Panc1 (cell line): ENCODE results near the gene AGPAT3.

Experiments used
- SIN3A ChIP-seq: IDR thresholded peaks from 2 replicates; pipeline ENCODE4 v1.6.1; 2012; ENCODE audit warnings: low read depth, mild to moderate bottlenecking, low read length, moderate library complexity, borderline replicate concordance; ENCODE audit not compliant: insufficient read depth
- TF ChIP-seq, protein P1 (sequence below): fragments of 450-650 bp; IDR thresholded peaks from 2 replicates; pipeline ENCODE4 v1.5.1; 2017; ENCODE audit warnings: mild to moderate bottlenecking

DNA sequence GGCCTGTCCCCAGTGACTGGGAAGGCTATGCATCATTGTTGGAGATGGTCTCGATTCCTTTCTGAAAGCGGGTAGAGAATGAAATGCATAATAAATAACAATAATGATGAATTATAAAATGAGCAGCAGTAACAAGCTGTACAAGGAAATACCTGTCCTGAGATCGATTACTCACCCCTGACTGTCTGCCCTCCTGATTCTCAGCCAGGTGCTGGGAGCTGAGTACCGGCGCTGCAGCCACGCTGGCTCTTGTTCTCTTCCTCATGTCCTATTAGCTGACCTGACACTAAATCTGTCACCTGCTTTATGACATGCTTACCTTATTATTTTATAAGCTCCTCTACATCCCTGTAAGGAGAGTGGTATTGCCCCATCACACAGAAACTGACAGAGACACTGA lies 3.4 kb downstream of the AGPAT3 start:
- TF ChIP-seq, protein P1, sequence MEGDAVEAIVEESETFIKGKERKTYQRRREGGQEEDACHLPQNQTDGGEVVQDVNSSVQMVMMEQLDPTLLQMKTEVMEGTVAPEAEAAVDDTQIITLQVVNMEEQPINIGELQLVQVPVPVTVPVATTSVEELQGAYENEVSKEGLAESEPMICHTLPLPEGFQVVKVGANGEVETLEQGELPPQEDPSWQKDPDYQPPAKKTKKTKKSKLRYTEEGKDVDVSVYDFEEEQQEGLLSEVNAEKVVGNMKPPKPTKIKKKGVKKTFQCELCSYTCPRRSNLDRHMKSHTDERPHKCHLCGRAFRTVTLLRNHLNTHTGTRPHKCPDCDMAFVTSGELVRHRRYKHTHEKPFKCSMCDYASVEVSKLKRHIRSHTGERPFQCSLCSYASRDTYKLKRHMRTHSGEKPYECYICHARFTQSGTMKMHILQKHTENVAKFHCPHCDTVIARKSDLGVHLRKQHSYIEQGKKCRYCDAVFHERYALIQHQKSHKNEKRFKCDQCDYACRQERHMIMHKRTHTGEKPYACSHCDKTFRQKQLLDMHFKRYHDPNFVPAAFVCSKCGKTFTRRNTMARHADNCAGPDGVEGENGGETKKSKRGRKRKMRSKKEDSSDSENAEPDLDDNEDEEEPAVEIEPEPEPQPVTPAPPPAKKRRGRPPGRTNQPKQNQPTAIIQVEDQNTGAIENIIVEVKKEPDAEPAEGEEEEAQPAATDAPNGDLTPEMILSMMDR: no peak
- TF ChIP-seq SIN3A: no peak
